ENCODE measurements around the gene SUSD5. TPM values are rescaled to one million over a fixed set of nuclear protein-coding genes. Genes with fewer than 3 reads are reported as not detected.
"Not testable (repeated sequence)": the region's sequence is repeated elsewhere in the genome, so short reads cannot be mapped to it uniquely, and the experiment has no call there.

Gene SUSD5
- total RNA-seq, 1 experiment from 2014 or later = 4.9 TPM

DNA sequence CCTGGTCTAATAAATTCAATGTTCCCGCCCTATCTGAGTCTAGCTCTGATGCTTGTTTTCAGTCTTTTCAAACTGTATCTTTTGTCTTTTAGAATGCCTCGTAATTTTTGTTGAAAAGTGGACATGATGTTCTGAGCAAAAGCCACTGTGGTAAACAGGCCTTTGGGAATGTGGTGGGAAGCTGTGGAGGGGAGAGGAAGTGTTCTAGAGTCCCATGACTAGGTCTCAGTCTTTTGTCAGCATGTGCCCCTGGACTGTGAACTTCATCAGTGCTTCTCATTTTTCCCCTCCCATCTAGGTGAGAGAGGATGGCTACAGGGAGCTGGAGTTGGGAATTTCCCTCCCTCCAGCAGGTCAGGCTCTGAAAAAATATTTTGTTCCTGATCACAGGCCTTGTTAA lies 33.7 kb downstream of the SUSD5 start:
- Mint-ChIP-seq H3K4me1 (peaks cover 5% of the 10 kb centered on the region in 2 experiments; a peak in 3 of 4 replicates), H3K27me3 (ENCODE audit: low read depth) (no peaks in the 10 kb centered on the region)
- H4K5ac ChIP-seq (ENCODE audit: insufficient read length, low read depth, low read length) = no peak overlapping the region

DNA sequence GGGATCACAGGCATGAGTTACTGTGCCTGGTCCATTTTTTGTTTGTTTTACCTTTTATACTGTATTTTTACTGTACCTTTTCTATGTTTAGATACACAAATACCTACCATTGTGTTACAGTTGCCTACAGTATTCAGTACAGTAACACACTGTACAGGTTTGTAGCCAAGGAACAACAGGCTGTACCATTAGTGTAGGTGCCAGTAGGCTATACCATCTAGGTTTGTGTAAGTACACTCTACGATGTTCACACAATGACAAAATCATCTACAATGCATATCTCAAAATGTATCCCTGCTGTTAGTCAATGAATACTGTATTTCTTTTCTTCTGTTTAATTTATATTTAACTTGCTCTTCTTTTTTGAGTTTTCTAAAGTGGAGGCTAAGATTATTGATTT lies 37.0 kb downstream of the SUSD5 start:
- not testable (repeated sequence) for H4K20me1 ChIP-seq (ENCODE audit: control insufficient read depth, insufficient read depth, insufficient read length); H2BK120ac ChIP-seq (ENCODE audit: low read depth, low read length, poor library complexity, severe bottlenecking); H4K5ac ChIP-seq (ENCODE audit: insufficient read length, low read depth, low read length); H3K9ac ChIP-seq (ENCODE audit: extremely low read depth, insufficient read length, low read length); H2BK15ac ChIP-seq (ENCODE audit: low read depth, low read length); H3K4ac ChIP-seq (ENCODE audit: low read depth, low read length); H2BK5ac ChIP-seq (ENCODE audit: insufficient read length, low read length); H3K79me1 ChIP-seq (ENCODE audit: insufficient read depth, low read depth, low read length, poor library complexity, severe bottlenecking); H3K4me1 Mint-ChIP-seq; H4K8ac ChIP-seq (replicated peaks; ENCODE audit: insufficient read length, low read depth, low read length); H3K9me3 ChIP-seq (ENCODE audit: control insufficient read depth, low read depth, low read length); H3K27me3 ChIP-seq (ENCODE audit: insufficient read depth, low read length); H3K4me1 ChIP-seq (ENCODE audit: insufficient read depth, low read length); H3K79me2 ChIP-seq (ENCODE audit: insufficient read depth, low read length); H2AK5ac ChIP-seq (ENCODE audit: insufficient read length, low read length); DNase-seq; H3K18ac ChIP-seq (ENCODE audit: insufficient read length, low read depth, low read length); H2AFZ ChIP-seq (ENCODE audit: low read length); H3K4me2 ChIP-seq (ENCODE audit: insufficient read depth, insufficient read length, low read length); H3K27me3 Mint-ChIP-seq (ENCODE audit: low read depth); H3K56ac ChIP-seq (ENCODE audit: insufficient read length, low read depth, low read length); H2BK12ac ChIP-seq (ENCODE audit: insufficient read length, low read depth, low read length); H3T11ph ChIP-seq (ENCODE audit: low read length); H3K27ac ChIP-seq (ENCODE audit: insufficient read length, low read depth, low read length); H3K9me3 Mint-ChIP-seq; H2BK20ac ChIP-seq (ENCODE audit: low read depth, low read length, poor library complexity, severe bottlenecking); H3K36me3 Mint-ChIP-seq (ENCODE audit: insufficient read depth in 1 of 3, low read depth in 3 of 3); H3K27ac Mint-ChIP-seq; H3K23ac ChIP-seq (ENCODE audit: insufficient read length, low read depth, low read length); H3K14ac ChIP-seq (ENCODE audit: insufficient read depth, low read length); H3K4me3 Mint-ChIP-seq; H4K91ac ChIP-seq (ENCODE audit: insufficient read length, low read depth, low read length); H3K23me2 ChIP-seq (ENCODE audit: insufficient read length, low read depth, low read length, poor library complexity, severe bottlenecking)
- no CpG with 5 or more reads among the region's 1 CpG for whole genome bisulfite sequencing (ENCODE audit: extremely low coverage, insufficient read length, low lambda C conversion rate)

More for the DNA sequence above, 33.7 kb downstream of the SUSD5 start:
- Histone ChIP-seq H2AFZ (ENCODE audit: low read length) (no peak overlapping the region), H2BK120ac (ENCODE audit: low read depth, low read length, poor library complexity, severe bottlenecking) (no peak overlapping the region), H3K56ac (ENCODE audit: insufficient read length, low read depth, low read length) (no peak overlapping the region), H2BK5ac (ENCODE audit: insufficient read length, low read length) (no peak overlapping the region), H3T11ph (ENCODE audit: low read length) (no peak overlapping the region), H2BK20ac (ENCODE audit: low read depth, low read length, poor library complexity, severe bottlenecking) (no peak overlapping the region), H3K27ac (ENCODE audit: insufficient read length, low read depth, low read length) (no peak overlapping the region), H3K27me3 (ENCODE audit: insufficient read depth, low read length) (no peaks in the 10 kb centered on the region), H4K20me1 (ENCODE audit: control insufficient read depth, insufficient read depth, insufficient read length) (no peaks in the 10 kb centered on the region), H3K79me2 (ENCODE audit: insufficient read depth, low read length) (no peaks in the 10 kb centered on the region), H3K9me3 (ENCODE audit: control insufficient read depth, low read depth, low read length) (no peaks in the 10 kb centered on the region), H3K18ac (ENCODE audit: insufficient read length, low read depth, low read length) (no peak overlapping the region), H3K23me2 (ENCODE audit: insufficient read length, low read depth, low read length, poor library complexity, severe bottlenecking) (no peaks in the 10 kb centered on the region), H3K4ac (ENCODE audit: low read depth, low read length) (no peak overlapping the region), H3K23ac (ENCODE audit: insufficient read length, low read depth, low read length) (no peak overlapping the region), H3K4me2 (ENCODE audit: insufficient read depth, insufficient read length, low read length) (no peak overlapping the region), H3K14ac (ENCODE audit: insufficient read depth, low read length) (no peak overlapping the region), H3K79me1 (ENCODE audit: insufficient read depth, low read depth, low read length, poor library complexity, severe bottlenecking) (no peaks in the 10 kb centered on the region), H4K91ac (ENCODE audit: insufficient read length, low read depth, low read length) (no peak overlapping the region), H4K8ac (replicated peaks; ENCODE audit: insufficient read length, low read depth, low read length) (no peak overlapping the region), H2BK12ac (ENCODE audit: insufficient read length, low read depth, low read length) (no peak overlapping the region), H3K9ac (ENCODE audit: extremely low read depth, insufficient read length, low read length) (no peak overlapping the region), H3K4me1 (ENCODE audit: insufficient read depth, low read length) (no peaks in the 10 kb centered on the region), H2AK5ac (ENCODE audit: insufficient read length, low read length) (no peak overlapping the region), H2BK15ac (ENCODE audit: low read depth, low read length) (no peak overlapping the region)
- Mint-ChIP-seq H3K9me3 (0 out of 5 replicates have a peak, but pooled peaks cover 0 to 2% of the 10 kb centered on the region in 2 experiments), H3K27ac (no peak overlapping the region), H3K36me3 (ENCODE audit: insufficient read depth in 1 of 3, low read depth in 3 of 3) (no peaks in the 10 kb centered on the region), H3K4me3 (no peak overlapping the region)
- TF ChIP-seq, protein P1, sequence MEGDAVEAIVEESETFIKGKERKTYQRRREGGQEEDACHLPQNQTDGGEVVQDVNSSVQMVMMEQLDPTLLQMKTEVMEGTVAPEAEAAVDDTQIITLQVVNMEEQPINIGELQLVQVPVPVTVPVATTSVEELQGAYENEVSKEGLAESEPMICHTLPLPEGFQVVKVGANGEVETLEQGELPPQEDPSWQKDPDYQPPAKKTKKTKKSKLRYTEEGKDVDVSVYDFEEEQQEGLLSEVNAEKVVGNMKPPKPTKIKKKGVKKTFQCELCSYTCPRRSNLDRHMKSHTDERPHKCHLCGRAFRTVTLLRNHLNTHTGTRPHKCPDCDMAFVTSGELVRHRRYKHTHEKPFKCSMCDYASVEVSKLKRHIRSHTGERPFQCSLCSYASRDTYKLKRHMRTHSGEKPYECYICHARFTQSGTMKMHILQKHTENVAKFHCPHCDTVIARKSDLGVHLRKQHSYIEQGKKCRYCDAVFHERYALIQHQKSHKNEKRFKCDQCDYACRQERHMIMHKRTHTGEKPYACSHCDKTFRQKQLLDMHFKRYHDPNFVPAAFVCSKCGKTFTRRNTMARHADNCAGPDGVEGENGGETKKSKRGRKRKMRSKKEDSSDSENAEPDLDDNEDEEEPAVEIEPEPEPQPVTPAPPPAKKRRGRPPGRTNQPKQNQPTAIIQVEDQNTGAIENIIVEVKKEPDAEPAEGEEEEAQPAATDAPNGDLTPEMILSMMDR (conservative IDR thresholded peaks at IDR 0.05) = no peak
- no CpG with 5 or more reads among the region's 2 CpGs for WGBS (ENCODE audit: extremely low coverage, insufficient read length, low lambda C conversion rate)
- no peak for DNase-seq
